SK-N-SH (cell line): Measurements from ENCODE around the gene TSHZ2. TPM values are rescaled to one million over a fixed set of nuclear protein-coding genes. Genes with fewer than 3 reads are reported as not detected.

Source experiments
- CTCF ChIA-PET: fragments of 300-600, 350-600 bp; formaldehyde crosslinking; extraction: SDS; loops from one replicate; lab custom pipeline; 2021; lab: Yijun Ruan, JAX
- POLR2A ChIA-PET: fragments of 350-600 bp; sonication (Branson Sonifier 250); formaldehyde crosslinking; extraction: SDS; loops from one replicate; lab custom pipeline; 2020; ENCODE audit warnings: antibody characterized with exemption, inconsistent platforms; lab: Yijun Ruan, JAX
- DNase-seq: peaks from one replicate; pipeline ENCODE4 v3.0.0; 2012
- H2AFZ ChIP-seq: fragments of 200-600 bp; sonication (generic); 2 replicates; pipeline ENCODE4 v1.8.1; 2016; ENCODE audit warnings: antibody characterized with exemption, mild to moderate bottlenecking, low read depth
- H3F3A ChIP-seq: fragments of 200-600 bp; sonication (generic); replicated peaks from 2 replicates; pipeline ENCODE3; 2016; ENCODE audit warnings: antibody characterized with exemption, mild to moderate bottlenecking; ENCODE audit not compliant: insufficient read depth
- H3K27ac ChIP-seq, 2 experiments: fragments of 200-500 bp in 1 of 2; fragments of 200-600 bp in 1 of 2; sonication (Bioruptor generic) in 1 of 2; sonication (generic), shearing (Covaris generic) in 1 of 2; 2 replicates each; pipeline versions ENCODE4 v1.5.1 to v1.6.1; 2014 to 2016; ENCODE audit warnings: low read depth in 2 of 2, inconsistent platforms in 1 of 2, low read length in 1 of 2, mild to moderate bottlenecking in 1 of 2, mixed read lengths in 1 of 2
- H3K27me3 ChIP-seq: fragments of 200-600 bp; sonication (generic), shearing (Covaris generic); 2 replicates; pipeline ENCODE4 v1.6.1; 2016; ENCODE audit warnings: mixed run types; ENCODE audit not compliant: insufficient read depth
- H3K36me3 ChIP-seq, 2 experiments: fragments of 200-500 bp in 1 of 2; fragments of 200-600 bp in 1 of 2; sonication (Bioruptor generic) in 1 of 2; sonication (generic) in 1 of 2; replicated peaks in 1 of 2; 2 replicates each; pipeline versions ENCODE3 to v1.5.1; 2014 to 2016; ENCODE audit warnings: low read length in 1 of 2, mild to moderate bottlenecking in 1 of 2; ENCODE audit not compliant: insufficient read depth in 2 of 2, control insufficient read depth in 1 of 2
- H3K4me1 ChIP-seq, 2 experiments: fragments of 200-500 bp in 1 of 2; fragments of 200-600 bp in 1 of 2; sonication (Bioruptor generic) in 1 of 2; sonication (generic), shearing (Covaris generic) in 1 of 2; 2 replicates each; pipeline versions ENCODE4 v1.5.1 to v1.6.1; 2014 to 2016; ENCODE audit warnings: low read depth in 1 of 2, low read length in 1 of 2, mixed run types in 1 of 2; ENCODE audit not compliant: insufficient read depth in 2 of 2, control insufficient read depth in 1 of 2
- H3K4me2 ChIP-seq: fragments of 200-600 bp; sonication (generic), shearing (Covaris generic); 2 replicates; pipeline ENCODE4 v1.6.1; 2017; ENCODE audit warnings: mixed run types
- H3K4me3 ChIP-seq, 2 experiments: fragments of 200-500 bp in 1 of 2; fragments of 200-600 bp in 1 of 2; sonication (Bioruptor generic) in 1 of 2; sonication (generic), shearing (Covaris generic) in 1 of 2; 2 replicates each; pipeline versions ENCODE4 v1.5.1 to v1.8.1; 2014 to 2016; ENCODE audit warnings: low read depth in 2 of 2, inconsistent platforms in 1 of 2, low read length in 1 of 2, mild to moderate bottlenecking in 1 of 2, mixed read lengths in 1 of 2, moderate library complexity in 1 of 2
- H3K79me2 ChIP-seq: fragments of 200-600 bp; sonication (generic); 2 replicates; pipeline ENCODE4 v1.8.1; 2017; ENCODE audit warnings: mild to moderate bottlenecking; ENCODE audit not compliant: insufficient read depth
- H3K9ac ChIP-seq: fragments of 200-600 bp; sonication (generic); 2 replicates; pipeline ENCODE4 v1.6.1; 2017; ENCODE audit warnings: mixed run types
- H3K9me2 ChIP-seq: fragments of 200-600 bp; sonication (generic); 2 replicates; pipeline ENCODE4 v1.6.1; 2017; ENCODE audit warnings: mixed run types
- H3K9me3 ChIP-seq: fragments of 200-600 bp; sonication (generic); 2 replicates; pipeline ENCODE4 v1.6.1; 2017; ENCODE audit warnings: mixed run types, mild to moderate bottlenecking, moderate library complexity
- H4K20me1 ChIP-seq: fragments of 200-600 bp; sonication (generic); 2 replicates; pipeline ENCODE4 v1.6.1; 2017; ENCODE audit warnings: mild to moderate bottlenecking, mixed run types; ENCODE audit not compliant: insufficient read depth
- CHD2 ChIP-seq: fragments of 150-350 bp; IDR thresholded peaks from 2 replicates; pipeline ENCODE4 v1.6.1; 2018; ENCODE audit warnings: low read length; ENCODE audit not compliant: partially characterized antibody
- EP300 ChIP-seq, 2 experiments: IDR thresholded peaks; 2 replicates each; pipeline versions ENCODE4 v1.4.0 to v1.6.1; 2012; ENCODE audit warnings: borderline replicate concordance in 1 of 2, low read depth in 1 of 2, low read length in 1 of 2
- EZH2phosphoT487 ChIP-seq: fragments of 200-600 bp; sonication (generic); IDR thresholded peaks from 2 replicates; pipeline ENCODE4 v1.6.1; 2017; ENCODE audit warnings: low read depth, mixed run types, mild to moderate bottlenecking, antibody characterized with exemption, moderate library complexity, borderline replicate concordance
- FOSL2 ChIP-seq: IDR thresholded peaks from 2 replicates; pipeline ENCODE4 v1.4.0; 2012; ENCODE audit warnings: low read depth, mild to moderate bottlenecking, moderate library complexity, borderline replicate concordance
- FOXJ3 ChIP-seq: sonication (generic); formaldehyde crosslinking; IDR thresholded peaks from 2 replicates; pipeline ENCODE4 v1.5.1; 2020; ENCODE audit warnings: mild to moderate bottlenecking, missing genetic modification reagents
- MXI1 ChIP-seq: IDR thresholded peaks from 2 replicates; pipeline ENCODE4 v1.6.1; 2012; ENCODE audit warnings: mild to moderate bottlenecking, low read depth, low read length, improper control_type of control experiment
- NFIC ChIP-seq: IDR thresholded peaks from 2 replicates; pipeline ENCODE4 v1.4.0; 2012; ENCODE audit warnings: borderline replicate concordance
- PBX3 ChIP-seq: IDR thresholded peaks from 2 replicates; pipeline ENCODE4; 2012
- POLR2AphosphoS5 ChIP-seq: IDR thresholded peaks from 2 replicates; pipeline ENCODE4 v1.6.1; 2012; ENCODE audit warnings: low read depth, low read length
- RCOR1 ChIP-seq: fragments of 150-350 bp; IDR thresholded peaks from 2 replicates; pipeline ENCODE4 v1.6.1; 2017; ENCODE audit warnings: antibody characterized with exemption, low read length
- RXRA ChIP-seq: IDR thresholded peaks from 2 replicates; pipeline ENCODE4 v1.4.0; 2012; ENCODE audit warnings: low read depth, mild to moderate bottlenecking, borderline replicate concordance
- TAF1 ChIP-seq: IDR thresholded peaks from 2 replicates; pipeline ENCODE4 v1.6.1; 2012; ENCODE audit warnings: low read depth, mild to moderate bottlenecking, low read length, moderate library complexity, borderline replicate concordance
- TEAD4 ChIP-seq: IDR thresholded peaks from 2 replicates; pipeline ENCODE4 v1.4.0; 2012; ENCODE audit warnings: mild to moderate bottlenecking, borderline replicate concordance; ENCODE audit not compliant: insufficient read depth
- USF2 ChIP-seq: fragments of 150-350 bp; IDR thresholded peaks from 2 replicates; pipeline ENCODE4 v1.6.1; 2017; ENCODE audit warnings: antibody characterized with exemption, low read length, low read depth, borderline replicate concordance
- ZBTB33 ChIP-seq: IDR thresholded peaks from 2 replicates; pipeline ENCODE4 v1.4.0; 2012; ENCODE audit warnings: low read depth, borderline replicate concordance
- WGBS: methylation state at CpG from one replicate; pipeline ENCODE4 v1.1.6; 2017; ENCODE audit warnings: low lambda C conversion rate; 5-methylcytosine and 5-hydroxymethylcytosine counted together
- polyA plus RNA-seq, 3 experiments: library from polyadenylated mRNA; depleted of rRNA; stranded (reverse); fragments of >200 nt; gene quantifications; 2 replicates each; pipeline ENCODE4 v1.2.3, GENCODE V29; 2012

Gene TSHZ2
- polyA plus RNA-seq, 1 of the 3 experiments (the other 2 are of a cell fraction), result 0.13 TPM

GRCh38 chr20:53283011-53283410 lies 310.9 kb downstream of the TSHZ2 start:
- 37% methylated on average over 2 of the region's 2 CpGs for WGBS
- DNase-seq, result no peak
- ChIA-PET POLR2A (interaction anchor here (1.1 kb wide), 1 partner anchor 307 kb away, joined by 3 read pairs; no protein-coding TSS in a partner anchor), CTCF (interaction anchor here (1.5 to 1.7 kb wide), 2 partner anchors 99 to 211 kb away, joined by 3 to 5 read pairs; no protein-coding TSS in a partner anchor)
- TF ChIP-seq MXI1 (no peak), RXRA (no peak), ZBTB33 (no peak)
- H3K27me3 ChIP-seq, result peaks cover 14% of the 10 kb centered on the region; the same call in 1 of the 2 replicates
- no peak overlapping the region; a peak in 1 of 4 replicates for H3K4me3 ChIP-seq
- no peaks in the 10 kb centered on the region for H3K9me3 ChIP-seq
- H3K79me2 ChIP-seq, result no peaks in the 10 kb centered on the region
- no peaks in the 10 kb centered on the region for H3K36me3 ChIP-seq
- no peak overlapping the region for H3K4me2 ChIP-seq
- H2AFZ ChIP-seq, result no peak overlapping the region
- no peaks in the 10 kb centered on the region for H3K9me2 ChIP-seq
- H4K20me1 ChIP-seq, result no peaks in the 10 kb centered on the region
- no peak overlapping the region for H3K9ac ChIP-seq
- H3K4me1 ChIP-seq, result peaks cover 0 to 17% of the 10 kb centered on the region in 2 experiments; a peak in 2 of 4 replicates
- no peaks in the 10 kb centered on the region for H3F3A ChIP-seq
- peak overlapping the region in 1 of 2 experiments; percentile 90; a peak in 2 of 4 replicates for H3K27ac ChIP-seq

GRCh38 chr20:53283597-53283996 lies 311.4 kb downstream of the TSHZ2 start:
- H3K4me3 ChIP-seq, result peak overlapping the region in 1 of 2 experiments; percentile 33; a peak in 1 of 4 replicates
- CTCF ChIA-PET, result interaction anchor here (0.6 to 1.7 kb wide), 6 partner anchors 16 to 972 kb away, joined by 3 to 5 read pairs (median 3); no protein-coding TSS in a partner anchor
- no peaks in the 10 kb centered on the region for H3K79me2 ChIP-seq
- H3K36me3 ChIP-seq, result no peaks in the 10 kb centered on the region
- H3K4me2 ChIP-seq, result peak overlapping the region; percentile 50; the same call in 1 of the 2 replicates
- H3K9me2 ChIP-seq, result no peaks in the 10 kb centered on the region
- H3K27me3 ChIP-seq, result peaks cover 14% of the 10 kb centered on the region; the same call in 1 of the 2 replicates
- H3K27ac ChIP-seq, result peak overlapping the region in 1 of 2 experiments; percentile 90; a peak in 2 of 4 replicates
- H2AFZ ChIP-seq, result no peak overlapping the region
- H3K9ac ChIP-seq, result no peak overlapping the region
- POLR2A ChIA-PET, result interaction anchor here (0.6 to 1.1 kb wide), 3 partner anchors 180 to 308 kb away, joined by 3 read pairs; no protein-coding TSS in a partner anchor
- H3F3A ChIP-seq, result no peaks in the 10 kb centered on the region
- no peaks in the 10 kb centered on the region for H4K20me1 ChIP-seq
- peak; percentile 23 for DNase-seq
- WGBS, result 31% methylated on average over 3 of the region's 3 CpGs
- H3K4me1 ChIP-seq, result peaks cover 0 to 17% of the 10 kb centered on the region in 2 experiments; a peak in 2 of 4 replicates
- TF ChIP-seq RCOR1 (no peak), EZH2phosphoT487 (no peak), MXI1 (no peak), TAF1 (no peak), POLR2AphosphoS5 (no peak), NFIC (no peak), TEAD4 (no peak), ZBTB33 (no peak), CHD2 (no peak), FOSL2 (no peak), FOXJ3 (no peak), PBX3 (no peak), USF2 (no peak), EP300 (IDR thresholded peaks at IDR 0.05; ENCODE audit: borderline replicate concordance in 1 of 2, low read depth in 1 of 2, low read length in 1 of 2) (no peak)
- H3K9me3 ChIP-seq, result no peaks in the 10 kb centered on the region
